Natural killer cell (primary cell): ENCODE results near the gene RPS16. TPM values are rescaled to one million over a fixed set of nuclear protein-coding genes. Genes with fewer than 3 reads are reported as not detected.
A peak's percentile ranks its signal among the peaks of the same experiment; 100 is the strongest.

Experiments used
- ATAC-seq, 3 donors: fragments of 150-1000 bp in 2 of 3; fragments of 200-7000 bp in 1 of 3; cut with Tn5 transposase; 1 replicate in 1 of 3; 2 replicates in 2 of 3; pipeline ENCODE4 v1.10.0; 2021; ENCODE audit warnings: mild to moderate bottlenecking in 2 of 3, moderate library complexity in 2 of 3
- DNase-seq, 2 donors: peaks; one replicate each; pipeline versions ENCODE4 v3.0.0 to v3.0.0-alpha.2; 2013 to 2021; ENCODE audit warnings: mixed read lengths in 1 of 2
- H3K27ac ChIP-seq: one replicate; pipeline ENCODE4 v1.5.1; 2013; ENCODE audit warnings: mild to moderate bottlenecking, low read length
- H3K27me3 ChIP-seq: one replicate; pipeline ENCODE4 v1.6.1; 2013; ENCODE audit warnings: low read length; ENCODE audit not compliant: control insufficient read depth, insufficient read depth
- H3K36me3 ChIP-seq: one replicate; pipeline ENCODE4 v1.6.1; 2013; ENCODE audit warnings: low read length; ENCODE audit not compliant: control insufficient read depth, insufficient read depth
- H3K4me1 ChIP-seq: one replicate; pipeline ENCODE4 v1.6.1; 2013; ENCODE audit warnings: low read length; ENCODE audit not compliant: control insufficient read depth, insufficient read depth
- H3K4me3 ChIP-seq: one replicate; pipeline ENCODE4 v1.5.1; 2013; ENCODE audit warnings: low read length
- H3K9me3 ChIP-seq: one replicate; pipeline ENCODE4 v1.6.1; 2013; ENCODE audit warnings: low read length; ENCODE audit not compliant: control insufficient read depth, insufficient read depth
- H3K27ac Mint-ChIP-seq, 2 donors: one replicate each; pipeline ENCODE4 v1.8.0; 2022; ENCODE audit warnings: mild to moderate bottlenecking in 2 of 2, mixed read lengths in 2 of 2, moderate library complexity in 1 of 2
- H3K27me3 Mint-ChIP-seq, 2 donors: one replicate each; pipeline ENCODE4 v1.8.0; 2022; ENCODE audit warnings: low read depth in 2 of 2, mixed read lengths in 2 of 2
- H3K36me3 Mint-ChIP-seq: one replicate; pipeline ENCODE4 v1.8.0; 2022; ENCODE audit warnings: mixed read lengths
- H3K4me1 Mint-ChIP-seq, 2 donors: one replicate each; pipeline ENCODE4 v1.8.0; 2022; ENCODE audit warnings: mixed read lengths in 2 of 2
- H3K4me3 Mint-ChIP-seq: one replicate; pipeline ENCODE4 v1.8.0; 2022; ENCODE audit warnings: mild to moderate bottlenecking, moderate library complexity, mixed read lengths
- H3K9me3 Mint-ChIP-seq, 2 donors: one replicate each; pipeline ENCODE4 v1.8.0; 2022; ENCODE audit warnings: mixed read lengths in 2 of 2
- CTCF ChIP-seq: fragments of 200-600 bp; IDR thresholded peaks from one replicate; pipeline ENCODE4 v1.8.0; 2022; ENCODE audit warnings: antibody characterized with exemption
- WGBS: methylation state at CpG from one replicate; pipeline ENCODE4 v1.1.7; 2013; ENCODE audit warnings: missing lambda C conversion rate; ENCODE audit not compliant: insufficient coverage; 5-methylcytosine and 5-hydroxymethylcytosine counted together
- intact Hi-C: fragments of 100-400 bp; cut with micrococcal nuclease; formaldehyde crosslinking; loops from one replicate; pipeline ENCODE4 v1.14.2; 2022
- total RNA-seq, 4 donors: library from RNA; stranded (reverse); fragments of 120-200 nt in 1 of 4; gene quantifications; one replicate each; pipeline versions ENCODE4 v1.2.3 to v1.2.4, GENCODE V29; 2013 to 2022

The RPS16 gene
- total RNA-seq, 3 donors from 2014 or later (not counting 1 experiment from before 2014, with no cell fraction given), result 1,227 to 1,543 (median 1,399) TPM

- no peaks in the 10 kb centered on the region for H3K27me3 ChIP-seq
- H3K36me3 ChIP-seq, result peaks cover 20% of the 10 kb centered on the region
- DNase-seq (peak in 1 of 2 donors; percentile 39), ATAC-seq (no peak)
- H3K36me3 Mint-ChIP-seq, result peaks cover 7% of the 10 kb centered on the region
- intact Hi-C loops, result loop anchor here (1.0 to 5.0 kb wide), 3 partner anchors 14 to 286 kb away; partner anchors contain the start of genes EID2B and PAK4
- H3K27me3 Mint-ChIP-seq, result no peaks in the 10 kb centered on the region
- H3K4me1 ChIP-seq, result peaks cover 49% of the 10 kb centered on the region
- H3K4me1 Mint-ChIP-seq, result peaks cover 58 to 74% of the 10 kb centered on the region in 2 donors
- TF ChIP-seq CTCF, result no peak
- peak overlapping the region; percentile 96 to 97 for H3K27ac Mint-ChIP-seq
- no peaks in the 10 kb centered on the region for H3K9me3 ChIP-seq
- H3K4me3 Mint-ChIP-seq, result peak overlapping the region; percentile 97
- no peaks in the 10 kb centered on the region for H3K9me3 Mint-ChIP-seq
- 21% methylated on average over 9 of the region's 9 CpGs for whole genome bisulfite sequencing
- peak overlapping the region; percentile 92 for H3K4me3 ChIP-seq
- H3K27ac ChIP-seq, result peak overlapping the region; percentile 96
These were observed 24.5 kb downstream of the RPS16 start for GRCh38 chr19:39411081-39411831.

- intact Hi-C loops, result loop anchor here (1.0 to 5.0 kb wide), 3 partner anchors 13 to 286 kb away; partner anchors contain the start of genes EID2B and PAK4
- 48% methylated on average over 1 of the region's 1 CpG for WGBS
- no peaks in the 10 kb centered on the region for H3K27me3 ChIP-seq
- H3K36me3 ChIP-seq, result peaks cover 17% of the 10 kb centered on the region
- Mint-ChIP-seq H3K4me1 (peaks cover 62 to 78% of the 10 kb centered on the region in 2 donors), H3K36me3 (peaks cover 7% of the 10 kb centered on the region), H3K4me3 (peak overlapping the region; percentile 97), H3K9me3 (no peaks in the 10 kb centered on the region), H3K27ac (peak overlapping the region; percentile 96 to 97), H3K27me3 (no peaks in the 10 kb centered on the region)
- H3K4me3 ChIP-seq, result peak overlapping the region; percentile 92
- H3K27ac ChIP-seq, result peak overlapping the region; percentile 96
- no peaks in the 10 kb centered on the region for H3K9me3 ChIP-seq
- TF ChIP-seq CTCF, result no peak
- peaks cover 54% of the 10 kb centered on the region for H3K4me1 ChIP-seq
- ATAC-seq, result no peak
- no peak for DNase-seq
These were observed 25.0 kb downstream of the RPS16 start for GRCh38 chr19:39410831-39411080.

- intact Hi-C loops, result loop anchor here (2.0 to 5.0 kb wide), 2 partner anchors 122 to 285 kb away; partner anchors contain the start of genes EID2B and PAK4
- Mint-ChIP-seq H3K27ac (peak overlapping the region; percentile 96 to 97), H3K4me1 (peaks cover 62 to 76% of the 10 kb centered on the region in 2 donors), H3K9me3 (no peaks in the 10 kb centered on the region), H3K4me3 (peak overlapping the region; percentile 97), H3K27me3 (no peaks in the 10 kb centered on the region), H3K36me3 (peaks cover 7% of the 10 kb centered on the region)
- no peaks in the 10 kb centered on the region for H3K27me3 ChIP-seq
- peak; percentile 32 to 49 (median 34) for ATAC-seq
- peaks cover 16% of the 10 kb centered on the region for H3K36me3 ChIP-seq
- WGBS, result 2% methylated on average over 35 of the region's 35 CpGs
- peak overlapping the region; percentile 96 for H3K27ac ChIP-seq
- TF ChIP-seq CTCF, result no peak
- peak overlapping the region; percentile 92 for H3K4me3 ChIP-seq
- H3K4me1 ChIP-seq, result peaks cover 59% of the 10 kb centered on the region
- H3K9me3 ChIP-seq, result no peaks in the 10 kb centered on the region
- peak; percentile 38 to 87 for DNase-seq
These were observed 25.5 kb downstream of the RPS16 start for GRCh38 chr19:39410017-39410830.
